GM23338 (cell line): Measurements from ENCODE around the gene SCN3B. TPM values are rescaled to one million over a fixed set of nuclear protein-coding genes. Genes with fewer than 3 reads are reported as not detected.

Source experiments
- ATAC-seq: fragments of 200-7000 bp; cut with Tn5 transposase; 3 replicates; pipeline ENCODE4 v1.9.1; 2020
- DNase-seq: peaks from one replicate; pipeline ENCODE4 v3.0.0-alpha.2; 2015; ENCODE audit warnings: low spot score
- H2AFZ ChIP-seq: fragments of 200-600 bp; sonication (generic); 2 replicates; pipeline ENCODE4 v1.8.0; 2016; ENCODE audit warnings: antibody characterized with exemption, mild to moderate bottlenecking, moderate library complexity
- H3F3A ChIP-seq: fragments of 200-600 bp; sonication (generic); replicated peaks from 2 replicates; pipeline ENCODE4 v1.8.0; 2017; ENCODE audit warnings: antibody characterized with exemption, mixed run types, low read depth
- H3K27ac ChIP-seq: fragments of 200-600 bp; sonication (generic); 2 replicates; pipeline ENCODE4 v1.6.1; 2016; ENCODE audit warnings: low read depth
- H3K27me3 ChIP-seq: fragments of 200-600 bp; sonication (generic); 2 replicates; pipeline ENCODE4 v1.8.0; 2016; ENCODE audit warnings: mild to moderate bottlenecking, mixed run types, moderate library complexity; ENCODE audit not compliant: insufficient read depth
- H3K36me3 ChIP-seq: fragments of 200-600 bp; sonication (generic); 2 replicates; pipeline ENCODE4 v1.8.0; 2016; ENCODE audit warnings: mild to moderate bottlenecking; ENCODE audit not compliant: insufficient read depth
- H3K4me1 ChIP-seq: fragments of 200-600 bp; sonication (generic); 2 replicates; pipeline ENCODE4 v1.8.0; 2016; ENCODE audit warnings: mild to moderate bottlenecking, moderate library complexity; ENCODE audit not compliant: insufficient read depth
- H3K4me2 ChIP-seq: fragments of 200-600 bp; sonication (generic); 2 replicates; pipeline ENCODE4 v1.7.1; 2017; ENCODE audit warnings: mixed run types
- H3K4me3 ChIP-seq: fragments of 200-600 bp; sonication (generic); 2 replicates; pipeline ENCODE4 v1.6.1; 2016; ENCODE audit warnings: mixed run types
- H3K79me2 ChIP-seq: fragments of 200-600 bp; sonication (generic); replicated peaks from 2 replicates; pipeline ENCODE4 v1.8.0; 2017; ENCODE audit warnings: mild to moderate bottlenecking; ENCODE audit not compliant: insufficient read depth
- H3K9me2 ChIP-seq: fragments of 200-600 bp; sonication (generic); 2 replicates; pipeline ENCODE4 v1.8.0; 2017; ENCODE audit not compliant: insufficient read depth
- H4K20me1 ChIP-seq: fragments of 200-600 bp; sonication (generic); replicated peaks from 2 replicates; pipeline ENCODE4 v1.8.0; 2017; ENCODE audit warnings: mild to moderate bottlenecking; ENCODE audit not compliant: insufficient read depth
- H3K27ac Mint-ChIP-seq: 2 replicates; pipeline ENCODE4 v1.8.0; 2020; ENCODE audit warnings: inconsistent platforms, mild to moderate bottlenecking, moderate library complexity, mixed read lengths
- H3K27me3 Mint-ChIP-seq: 3 replicates; pipeline ENCODE4 v1.8.0; 2022; ENCODE audit warnings: low read depth, mild to moderate bottlenecking, moderate library complexity, mixed read lengths, inconsistent platforms; ENCODE audit not compliant: insufficient read depth, poor library complexity
- H3K36me3 Mint-ChIP-seq: 3 replicates; pipeline ENCODE4 v1.8.0; 2021; ENCODE audit warnings: low read depth, mild to moderate bottlenecking, inconsistent platforms, moderate library complexity, mixed read lengths
- H3K4me1 Mint-ChIP-seq: 3 replicates; pipeline ENCODE4 v1.8.0; 2020; ENCODE audit warnings: mild to moderate bottlenecking, inconsistent platforms, mixed read lengths
- H3K4me3 Mint-ChIP-seq: 3 replicates; pipeline ENCODE4 v1.8.0; 2021; ENCODE audit warnings: moderate library complexity, mild to moderate bottlenecking, inconsistent platforms, mixed read lengths
- H3K9me3 Mint-ChIP-seq: 3 replicates; pipeline ENCODE4 v1.8.0; 2020; ENCODE audit warnings: moderate library complexity, mild to moderate bottlenecking, inconsistent platforms, mixed read lengths
- CREB1 ChIP-seq: fragments of 250-450 bp; sonication (Bioruptor Pico); IDR thresholded peaks from 2 replicates; pipeline ENCODE4 v1.5.0; 2020; ENCODE audit warnings: low read depth, mild to moderate bottlenecking, moderate library complexity
- EZH2 ChIP-seq: fragments of 200-600 bp; sonication (generic); IDR thresholded peaks from one replicate; pipeline ENCODE4 v1.8.0; 2017; ENCODE audit warnings: antibody characterized with exemption, mild to moderate bottlenecking, low read depth; ENCODE audit not compliant: unreplicated experiment
- EZH2phosphoT487 ChIP-seq: fragments of 200-600 bp; sonication (generic); IDR thresholded peaks from one replicate; pipeline ENCODE4 v1.8.1; 2018; ENCODE audit warnings: antibody characterized with exemption; ENCODE audit not compliant: unreplicated experiment
- JUNB ChIP-seq: IDR thresholded peaks from one replicate; pipeline ENCODE4 v1.6.1; 2016; ENCODE audit warnings: antibody characterized with exemption; ENCODE audit not compliant: unreplicated experiment
- NANOG ChIP-seq: IDR thresholded peaks from 2 replicates; pipeline ENCODE4 v1.6.1; 2016; ENCODE audit warnings: antibody characterized with exemption, borderline replicate concordance
- POLR2AphosphoS5 ChIP-seq: IDR thresholded peaks from 2 replicates; pipeline ENCODE4 v1.6.1; 2016; ENCODE audit warnings: antibody characterized with exemption, low read depth
- REST ChIP-seq: IDR thresholded peaks from one replicate; pipeline ENCODE4 v1.6.1; 2018; ENCODE audit warnings: antibody characterized with exemption; ENCODE audit not compliant: unreplicated experiment
- STAT1 ChIP-seq: IDR thresholded peaks from one replicate; pipeline ENCODE4 v1.6.1; 2016; ENCODE audit warnings: antibody characterized with exemption; ENCODE audit not compliant: unreplicated experiment
- ZNF331 ChIP-seq: fragments of 250-450 bp; sonication (Bioruptor Pico); IDR thresholded peaks from 2 replicates; pipeline ENCODE4 v1.5.0; 2020; ENCODE audit warnings: low read depth, mild to moderate bottlenecking, moderate library complexity
- ZNF462 ChIP-seq: fragments of 250-450 bp; sonication (Bioruptor Pico); IDR thresholded peaks from 2 replicates; pipeline ENCODE4 v1.5.0; 2020; ENCODE audit warnings: mild to moderate bottlenecking, moderate library complexity
- polyA plus RNA-seq: library from polyadenylated mRNA; unstranded; fragments of >200 nt; fragmentation: Nextera tagmentation; extraction: Ambion mirVana; gene quantifications from 2 replicates; pipeline ENCODE4 v1.2.1, GENCODE V29; 2016
- total RNA-seq: library from RNA; depleted of rRNA; stranded (reverse); fragments of >200 nt; shearing (Covaris generic); gene quantifications from 2 replicates; pipeline ENCODE4 v1.2.3, GENCODE V29; 2014
- TF ChIP-seq, protein P1 (sequence below), 2 experiments: fragments of 200-600 bp in 1 of 2; sonication (generic) in 1 of 2; conservative IDR thresholded peaks; 2 replicates each; pipeline versions ENCODE4 v1.5.1 to v1.6.1; 2016 to 2017; ENCODE audit warnings: antibody characterized with exemption in 2 of 2, low read depth in 2 of 2, mild to moderate bottlenecking in 2 of 2, moderate library complexity in 1 of 2
- TF ChIP-seq, protein P2 (sequence below): IDR thresholded peaks from 2 replicates; pipeline ENCODE4 v1.6.1; 2016; ENCODE audit warnings: antibody characterized with exemption

SCN3B gene
- total and polyA plus RNA-seq, 2 experiments from 2014 or later, result 0.74 to 1.7 TPM

- Histone ChIP-seq H3K4me1 (peaks cover 12% of the 10 kb centered on the region; the same call in 1 of the 2 replicates), H3F3A (no peaks in the 10 kb centered on the region), H3K27ac (no peak overlapping the region), H2AFZ (no peak overlapping the region), H3K4me2 (peak overlapping the region; percentile 98), H3K36me3 (no peaks in the 10 kb centered on the region), H3K27me3 (peaks cover 38% of the 10 kb centered on the region), H3K4me3 (no peak overlapping the region), H3K9me2 (no peaks in the 10 kb centered on the region), H4K20me1 (peaks cover 6% of the 10 kb centered on the region), H3K79me2 (no peaks in the 10 kb centered on the region)
- Mint-ChIP-seq H3K4me1 (peaks cover 13% of the 10 kb centered on the region), H3K27ac (no peak overlapping the region), H3K36me3 (no peaks in the 10 kb centered on the region), H3K27me3 (peaks cover 31% of the 10 kb centered on the region), H3K9me3 (no peaks in the 10 kb centered on the region), H3K4me3 (no peak overlapping the region)
- ATAC-seq (no peak), DNase-seq (no peak)
- TF ChIP-seq EZH2 (no peak), STAT1 (no peak), ZNF462 (CRISPR knock-in tag) (no peak), EZH2phosphoT487 (no peak), REST (no peak), ZNF331 (no peak), JUNB (no peak), POLR2AphosphoS5 (no peak), CREB1 (CRISPR knock-in tag) (no peak), NANOG (no peak)
- TF ChIP-seq, protein P1, sequence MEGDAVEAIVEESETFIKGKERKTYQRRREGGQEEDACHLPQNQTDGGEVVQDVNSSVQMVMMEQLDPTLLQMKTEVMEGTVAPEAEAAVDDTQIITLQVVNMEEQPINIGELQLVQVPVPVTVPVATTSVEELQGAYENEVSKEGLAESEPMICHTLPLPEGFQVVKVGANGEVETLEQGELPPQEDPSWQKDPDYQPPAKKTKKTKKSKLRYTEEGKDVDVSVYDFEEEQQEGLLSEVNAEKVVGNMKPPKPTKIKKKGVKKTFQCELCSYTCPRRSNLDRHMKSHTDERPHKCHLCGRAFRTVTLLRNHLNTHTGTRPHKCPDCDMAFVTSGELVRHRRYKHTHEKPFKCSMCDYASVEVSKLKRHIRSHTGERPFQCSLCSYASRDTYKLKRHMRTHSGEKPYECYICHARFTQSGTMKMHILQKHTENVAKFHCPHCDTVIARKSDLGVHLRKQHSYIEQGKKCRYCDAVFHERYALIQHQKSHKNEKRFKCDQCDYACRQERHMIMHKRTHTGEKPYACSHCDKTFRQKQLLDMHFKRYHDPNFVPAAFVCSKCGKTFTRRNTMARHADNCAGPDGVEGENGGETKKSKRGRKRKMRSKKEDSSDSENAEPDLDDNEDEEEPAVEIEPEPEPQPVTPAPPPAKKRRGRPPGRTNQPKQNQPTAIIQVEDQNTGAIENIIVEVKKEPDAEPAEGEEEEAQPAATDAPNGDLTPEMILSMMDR (conservative IDR thresholded peaks at IDR 0.05; ENCODE audit: low read depth in 2 of 2), result no peak
- TF ChIP-seq, protein P2, sequence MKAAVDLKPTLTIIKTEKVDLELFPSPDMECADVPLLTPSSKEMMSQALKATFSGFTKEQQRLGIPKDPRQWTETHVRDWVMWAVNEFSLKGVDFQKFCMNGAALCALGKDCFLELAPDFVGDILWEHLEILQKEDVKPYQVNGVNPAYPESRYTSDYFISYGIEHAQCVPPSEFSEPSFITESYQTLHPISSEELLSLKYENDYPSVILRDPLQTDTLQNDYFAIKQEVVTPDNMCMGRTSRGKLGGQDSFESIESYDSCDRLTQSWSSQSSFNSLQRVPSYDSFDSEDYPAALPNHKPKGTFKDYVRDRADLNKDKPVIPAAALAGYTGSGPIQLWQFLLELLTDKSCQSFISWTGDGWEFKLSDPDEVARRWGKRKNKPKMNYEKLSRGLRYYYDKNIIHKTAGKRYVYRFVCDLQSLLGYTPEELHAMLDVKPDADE, result no peak
Observed at GRCh38 chr11:123652599-123652998, 1.8 kb downstream of the SCN3B start.
